Fibroblast of mammary gland (primary cell): ENCODE measurements around the gene RHCG.

Experiments
- DNase-seq: peaks from one replicate; pipeline ENCODE4 v3.0.0-alpha.2; 2010; ENCODE audit warnings: low read depth
- H3K4me3 ChIP-seq: 2 replicates; pipeline ENCODE4 v1.5.1; 2011; ENCODE audit warnings: low read depth, mild to moderate bottlenecking, low read length, moderate library complexity; ENCODE audit not compliant: control insufficient read depth
- CTCF ChIP-seq: conservative IDR thresholded peaks from 2 replicates; pipeline ENCODE4 v1.5.1; 2011; ENCODE audit warnings: low read depth, low read length, inconsistent platforms; ENCODE audit not compliant: control insufficient read depth, insufficient read depth

Gene RHCG

DNA sequence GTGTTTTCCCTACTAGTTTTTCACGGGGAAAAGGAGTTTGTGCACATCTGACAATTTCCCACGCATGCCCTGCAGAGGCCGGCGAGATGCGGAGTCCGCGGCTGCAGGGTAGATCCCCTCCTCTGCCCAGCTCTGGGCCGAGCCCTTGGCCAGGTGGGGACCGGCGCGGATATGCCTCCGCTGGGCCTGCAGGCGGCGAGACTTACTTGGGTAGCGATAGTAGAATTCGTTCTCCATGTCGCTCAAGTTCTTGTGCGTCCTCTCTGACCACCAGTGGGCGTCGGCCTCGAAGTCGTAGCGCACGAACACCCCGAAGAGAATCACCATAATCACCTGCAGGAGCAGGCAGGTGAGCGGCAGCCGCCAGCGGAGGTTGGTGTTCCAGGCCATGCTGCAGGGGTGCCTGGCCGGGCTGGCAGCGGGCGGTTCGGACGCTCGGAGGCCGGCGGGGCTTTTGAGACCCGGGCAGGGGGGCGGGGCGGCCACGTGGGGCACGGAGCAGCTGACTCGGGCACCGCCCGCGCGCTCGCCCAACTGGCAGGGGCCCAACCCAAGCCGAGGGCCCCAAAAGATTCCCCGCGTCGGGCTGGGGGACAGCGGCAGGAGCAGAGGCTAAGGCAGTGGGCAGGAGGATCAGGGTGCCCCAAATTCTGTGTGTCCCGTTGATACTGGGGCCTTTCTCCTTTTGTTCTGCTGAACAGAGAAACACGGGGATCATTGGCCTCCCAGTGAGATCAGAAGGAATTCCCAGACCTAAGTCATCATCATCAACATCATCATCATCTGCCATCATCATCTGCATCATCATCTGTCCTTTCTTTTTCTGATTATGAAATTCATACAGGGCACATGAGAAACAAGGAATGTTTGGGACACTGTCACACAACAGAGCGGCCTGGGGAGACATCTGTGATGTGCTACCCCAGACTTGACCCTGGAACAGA is at the start of gene RHCG:
Gene RHCG (minus strand): TSS at position 429 of the 944 bp plus-strand sequence. CDS start 39 bp downstream, at position 390.
- peak; percentile 51 for DNase-seq
- H3K4me3 ChIP-seq, result no peak within 1 kb of the TSS
- peak; percentile 25 for TF ChIP-seq CTCF

DNA sequence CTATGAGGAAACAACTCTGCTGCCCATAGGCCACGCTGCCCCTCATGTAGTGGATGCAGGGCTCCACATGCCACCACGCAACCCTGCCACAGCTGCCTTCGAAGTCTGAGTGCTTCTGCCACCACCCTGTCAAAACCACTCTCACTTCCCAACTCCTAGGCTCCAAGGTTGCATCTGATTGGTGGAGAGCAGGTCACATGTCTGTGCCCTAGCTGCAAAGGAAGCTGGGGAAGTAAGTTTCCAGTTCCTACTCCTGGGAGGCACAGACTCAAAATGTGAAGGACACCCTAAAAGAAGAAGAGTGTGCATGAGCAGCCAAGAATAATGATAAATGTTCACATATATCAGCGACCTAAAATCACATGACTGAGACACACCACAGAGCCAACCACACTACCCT is 47.0 kb upstream of the RHCG start:
- no peak for TF ChIP-seq CTCF
- H3K4me3 ChIP-seq, result no peak overlapping the region
- DNase-seq, result no peak

DNA sequence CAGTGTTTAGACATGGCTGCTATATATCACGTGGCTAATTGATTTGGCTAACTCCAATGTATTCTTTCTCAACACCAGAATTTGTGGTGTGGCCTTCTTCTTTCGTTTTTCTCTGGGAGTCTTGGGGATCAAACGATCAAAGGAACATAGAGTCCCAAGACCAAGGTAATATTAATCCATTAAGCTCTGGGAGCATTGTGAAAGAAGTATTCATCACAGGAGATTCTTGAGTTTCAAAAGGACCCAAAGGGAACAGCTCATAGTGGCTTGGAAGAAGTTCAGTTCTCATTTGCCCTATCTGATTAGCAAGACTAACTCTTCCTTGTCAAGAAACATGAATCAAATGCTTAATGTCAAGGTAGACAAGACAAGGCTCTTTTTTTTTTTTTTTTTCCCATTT is 46.0 kb upstream of the RHCG start:
- no peak overlapping the region for H3K4me3 ChIP-seq
- no peak for TF ChIP-seq CTCF
- peak; percentile 18 for DNase-seq

GRCh38 chr15:89539027-89539426 is 42.6 kb upstream of the RHCG start:
- no peak for DNase-seq
- no peak overlapping the region for H3K4me3 ChIP-seq
- TF ChIP-seq CTCF, result no peak

GRCh38 chr15:89533861-89534544 is 37.6 kb upstream of the RHCG start:
- TF ChIP-seq CTCF, result no peak
- DNase-seq, result peak; percentile 26
- H3K4me3 ChIP-seq, result no peak overlapping the region

DNA sequence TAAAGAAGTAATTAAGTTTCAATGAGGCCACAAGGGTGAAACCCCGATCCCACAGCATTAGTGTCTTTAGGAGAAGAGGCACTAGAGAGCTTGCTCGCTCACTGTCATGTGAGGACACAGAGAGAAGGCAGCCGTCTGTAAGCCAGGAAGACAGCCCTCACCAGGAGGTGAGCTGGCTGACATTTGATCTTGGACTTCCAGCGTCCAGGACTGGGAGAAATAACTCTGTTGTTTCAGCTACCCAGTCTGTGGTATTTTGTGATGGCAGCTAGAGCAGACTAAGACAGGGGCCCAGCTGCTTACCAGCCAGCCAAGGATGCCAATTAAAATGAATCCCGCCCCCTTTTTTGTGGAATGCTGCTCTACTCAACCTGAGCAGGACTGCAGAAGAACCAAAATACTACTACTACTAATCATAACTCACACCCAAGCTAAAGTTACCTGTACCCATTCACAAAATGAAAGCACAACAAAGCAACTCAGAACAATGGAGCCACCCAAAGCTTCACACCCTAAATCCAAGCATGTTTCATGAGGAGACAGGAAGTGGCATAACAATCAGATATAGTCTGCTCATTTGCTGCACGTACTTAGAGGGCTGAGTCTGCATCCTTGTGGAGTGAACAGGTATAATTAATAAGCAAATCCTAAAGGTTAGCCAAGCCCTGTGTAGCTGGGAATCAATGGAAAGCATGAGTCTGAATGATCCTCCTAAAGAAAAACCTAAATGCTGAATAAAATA is 35.6 kb upstream of the RHCG start:
- no peak overlapping the region for H3K4me3 ChIP-seq
- DNase-seq, result peak; percentile 11
- TF ChIP-seq CTCF, result no peak
